H7 (cell line): ENCODE results near the gene RAI1. TPM values are rescaled to one million over a fixed set of nuclear protein-coding genes. Genes with fewer than 3 reads are reported as not detected.
"Not testable (repeated sequence)": the region's sequence is repeated elsewhere in the genome, so short reads cannot be mapped to it uniquely, and the experiment has no call there.

Experiments
- DNase-seq: peaks from one replicate; pipeline ENCODE4 v3.0.0; 2012
- H3K27me3 ChIP-seq: 2 replicates; pipeline ENCODE4 v1.6.0; 2011; ENCODE audit warnings: mild to moderate bottlenecking, low read length; ENCODE audit not compliant: control insufficient read depth, insufficient read depth
- H3K36me3 ChIP-seq: replicated peaks from 2 replicates; pipeline ENCODE4 v1.5.1; 2011; ENCODE audit warnings: low read length; ENCODE audit not compliant: control insufficient read depth, insufficient read depth
- H3K4me3 ChIP-seq: 2 replicates; pipeline ENCODE4 v1.5.1; 2011; ENCODE audit warnings: low read depth, mild to moderate bottlenecking, control low read depth, low read length, moderate library complexity; ENCODE audit not compliant: insufficient read depth
- total RNA-seq: library from RNA; depleted of rRNA; stranded (reverse); fragments of >200 nt; shearing (Covaris generic); gene quantifications from 2 replicates; pipeline ENCODE4 v1.2.3, GENCODE V29; 2014; rRNA removed

RAI1 gene
- total RNA-seq = 11.3 and 13.7 TPM in 2 replicates

- peak; percentile 96 for DNase-seq
- Histone ChIP-seq H3K36me3 (no peaks in the 10 kb centered on the region), H3K27me3 (peaks cover 80% of the 10 kb centered on the region), H3K4me3 (peak within 1 kb of the TSS; percentile 63)
These were observed at the start of gene RAI1 for GRCh38 chr17:17681187-17681743. Gene RAI1 (plus strand): TSS chr17:17681458. CDS start chr17:17792949, 111,491 bp downstream.

- not testable (repeated sequence) for H3K27me3 ChIP-seq, H3K4me3 ChIP-seq, DNase-seq
These were observed 48.6 kb upstream of the RAI1 start for GRCh38 chr17:17632690-17633089.

GRCh38 chr17:17633310-17633709 is 47.9 kb upstream of the RAI1 start:
- Histone ChIP-seq H3K27me3 (no peaks in the 10 kb centered on the region), H3K36me3 (no peaks in the 10 kb centered on the region), H3K4me3 (no peak overlapping the region)
- DNase-seq = no peak

More at GRCh38 chr17:17632690-17633089, 48.6 kb upstream of the RAI1 start:
- H3K36me3 ChIP-seq = not testable (repeated sequence)

- Histone ChIP-seq H3K4me3 (no peak overlapping the region), H3K27me3 (no peaks in the 10 kb centered on the region), H3K36me3 (no peaks in the 10 kb centered on the region)
- DNase-seq = no peak
These were observed 46.1 kb upstream of the RAI1 start for GRCh38 chr17:17635126-17635525.

GRCh38 chr17:17635537-17636271 is 45.6 kb upstream of the RAI1 start:
- H3K27me3 ChIP-seq, H3K4me3 ChIP-seq, H3K36me3 ChIP-seq, DNase-seq: not testable (repeated sequence)

- no peaks in the 10 kb centered on the region for H3K27me3 ChIP-seq
- H3K4me3 ChIP-seq = no peak overlapping the region
- no peak for DNase-seq
- H3K36me3 ChIP-seq = no peaks in the 10 kb centered on the region
These were observed 44.9 kb upstream of the RAI1 start for GRCh38 chr17:17636272-17636885.

- no peaks in the 10 kb centered on the region for H3K27me3 ChIP-seq
- no peaks in the 10 kb centered on the region for H3K36me3 ChIP-seq
- DNase-seq = no peak
- H3K4me3 ChIP-seq = no peak overlapping the region
These were observed 42.8 kb upstream of the RAI1 start for GRCh38 chr17:17638467-17638866.

GRCh38 chr17:17639661-17640270 is 41.5 kb upstream of the RAI1 start:
- H3K36me3 ChIP-seq, H3K4me3 ChIP-seq: not testable (repeated sequence)

GRCh38 chr17:17641621-17642409 is 39.4 kb upstream of the RAI1 start:
- no peaks in the 10 kb centered on the region for H3K27me3 ChIP-seq
- H3K4me3 ChIP-seq = no peak overlapping the region
- no peaks in the 10 kb centered on the region for H3K36me3 ChIP-seq
- peak; percentile 85 for DNase-seq

More at GRCh38 chr17:17639661-17640270, 41.5 kb upstream of the RAI1 start:
- not testable (repeated sequence) for DNase-seq, H3K27me3 ChIP-seq

GRCh38 chr17:17645148-17645547 is 36.1 kb upstream of the RAI1 start:
- not testable (repeated sequence) for H3K36me3 ChIP-seq, DNase-seq, H3K4me3 ChIP-seq, H3K27me3 ChIP-seq

GRCh38 chr17:17645961-17646360 is 35.3 kb upstream of the RAI1 start:
- Histone ChIP-seq H3K27me3 (no peaks in the 10 kb centered on the region; the same call in 1 of the 2 replicates), H3K36me3 (no peaks in the 10 kb centered on the region), H3K4me3 (no peak overlapping the region)
- no peak for DNase-seq

GRCh38 chr17:17647524-17648178 is 33.6 kb upstream of the RAI1 start:
- H3K4me3 ChIP-seq = no peak overlapping the region
- DNase-seq = no peak
- H3K27me3 ChIP-seq = no peaks in the 10 kb centered on the region; the same call in 1 of the 2 replicates
- H3K36me3 ChIP-seq = no peaks in the 10 kb centered on the region

- H3K36me3 ChIP-seq = no peaks in the 10 kb centered on the region
- no peak for DNase-seq
- H3K4me3 ChIP-seq = no peak overlapping the region
- no peaks in the 10 kb centered on the region; the same call in 1 of the 2 replicates for H3K27me3 ChIP-seq
These were observed 32.5 kb upstream of the RAI1 start for GRCh38 chr17:17648762-17649161.

- Histone ChIP-seq H3K27me3 (no peaks in the 10 kb centered on the region; the same call in 1 of the 2 replicates), H3K36me3 (no peaks in the 10 kb centered on the region), H3K4me3 (no peak overlapping the region)
- no peak for DNase-seq
These were observed 30.3 kb upstream of the RAI1 start for GRCh38 chr17:17650959-17651358.
